GM19240 (cell line): ENCODE measurements around the gene SESN2.
"Not testable (repeated sequence)": the region's sequence is repeated elsewhere in the genome, so short reads cannot be mapped to it uniquely, and the experiment has no call there.

Experiments used
- DNase-seq: peaks from one replicate; pipeline ENCODE4 v3.0.0; 2011; ENCODE audit warnings: low spot score; ENCODE audit not compliant: insufficient read length

Gene SESN2

DNA sequence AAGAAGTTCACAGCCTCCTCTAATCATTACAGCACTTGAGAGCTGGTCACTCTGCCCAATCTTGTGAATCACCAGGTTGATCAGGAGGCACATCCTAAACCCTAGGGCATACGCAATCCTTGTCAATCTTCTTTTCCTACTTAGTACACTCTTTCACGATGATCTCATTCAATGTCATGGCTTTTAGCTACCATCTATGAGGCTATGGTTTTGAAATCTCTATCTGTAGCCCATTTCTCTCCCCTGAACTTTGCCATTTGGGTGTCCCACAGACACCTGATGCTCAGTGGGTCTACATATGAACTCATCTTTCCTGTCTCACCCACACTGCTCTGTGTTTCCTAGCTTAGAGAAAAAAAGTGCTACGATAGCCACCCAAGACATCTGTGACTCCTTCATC is 67.7 kb downstream of the SESN2 start:
- DNase-seq: no peak

GRCh38 chr1:28327431-28327830 is 68.1 kb downstream of the SESN2 start:
- DNase-seq: not testable (repeated sequence)

- no peak for DNase-seq
Observed at GRCh38 chr1:28328228-28328648, 68.9 kb downstream of the SESN2 start.

DNA sequence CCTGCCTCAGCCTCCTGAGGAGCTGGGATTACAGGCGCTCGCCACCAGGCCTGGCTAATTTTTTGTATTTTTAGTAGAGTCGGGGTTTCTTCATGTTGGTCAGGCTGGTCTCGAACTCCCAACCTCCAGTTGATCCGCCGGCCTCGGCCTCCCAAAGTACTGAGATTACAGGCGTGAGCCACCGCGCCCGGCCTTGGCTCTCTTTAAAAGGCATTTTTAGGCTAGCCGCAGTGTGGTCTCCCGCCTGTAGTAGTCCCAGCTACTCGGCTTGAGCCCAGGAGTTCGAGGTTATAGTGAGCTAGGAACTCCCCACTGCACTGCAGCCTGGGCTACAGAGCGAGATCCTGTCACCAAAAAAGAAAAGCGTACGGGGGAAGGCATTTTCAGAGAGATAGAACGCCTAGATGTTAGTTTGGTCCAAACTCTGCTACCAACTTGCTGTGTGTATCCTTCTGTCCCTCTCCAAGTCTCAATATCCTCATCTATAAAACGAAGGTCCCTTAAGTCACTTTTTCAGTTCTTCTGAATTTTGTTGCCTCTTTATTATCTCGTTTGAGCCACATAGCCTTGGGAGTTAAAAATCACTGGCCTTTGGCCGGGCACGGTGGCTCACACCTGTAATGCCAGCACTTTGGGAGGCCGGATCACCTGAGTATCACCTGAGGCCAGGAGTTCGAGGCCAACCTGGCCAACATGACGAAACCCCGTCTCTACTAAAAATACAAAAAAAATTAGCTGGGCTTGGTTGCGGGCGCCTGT is 70.3 kb downstream of the SESN2 start:
- DNase-seq: no peak
